Lung (tissue), 12 donors: ENCODE measurements around the gene LHB. TPM values are rescaled to one million over a fixed set of nuclear protein-coding genes. Genes with fewer than 3 reads are reported as not detected.
A peak's percentile ranks its signal among the peaks of the same experiment; 100 is the strongest.

Experiments
- ATAC-seq: fragments of 200-7000 bp; cut with Tn5 transposase; one replicate; pipeline ENCODE4 v1.9.1; 2020; ENCODE audit warnings: moderate number of reproducible peaks; ENCODE audit not compliant: insufficient read depth, low FRiP score
- DNase-seq, 3 donors: peaks; one replicate each; pipeline ENCODE4 v3.0.0-alpha.2; 2013 to 2017
- H3K27ac ChIP-seq, 2 donors: one replicate each; pipeline ENCODE4 v1.5.1; 2013; ENCODE audit warnings: mild to moderate bottlenecking in 2 of 2, moderate library complexity in 2 of 2, control low read depth in 1 of 2, inconsistent platforms in 1 of 2, low read depth in 1 of 2, low read length in 1 of 2
- H3K27me3 ChIP-seq, 3 donors: one replicate each; pipeline ENCODE4 v1.5.1; 2013; ENCODE audit warnings: low read length in 2 of 3; ENCODE audit not compliant: control insufficient read depth in 3 of 3, insufficient read depth in 3 of 3
- H3K36me3 ChIP-seq, 4 donors: one replicate each; pipeline ENCODE4 v1.5.1; 2013; ENCODE audit warnings: low read length in 4 of 4, mild to moderate bottlenecking in 1 of 4, moderate library complexity in 1 of 4; ENCODE audit not compliant: control insufficient read depth in 4 of 4, insufficient read depth in 4 of 4
- H3K4me1 ChIP-seq, 5 donors: one replicate each; pipeline ENCODE4 v1.5.1; 2013; ENCODE audit warnings: low read length in 5 of 5, mild to moderate bottlenecking in 2 of 5, moderate library complexity in 1 of 5; ENCODE audit not compliant: control insufficient read depth in 5 of 5, insufficient read depth in 5 of 5
- H3K4me3 ChIP-seq: one replicate; pipeline ENCODE4 v1.5.1; 2013; ENCODE audit warnings: mild to moderate bottlenecking, control low read depth, moderate library complexity
- H3K9ac ChIP-seq, 2 donors: one replicate each; pipeline ENCODE4 v1.5.1; 2013; ENCODE audit warnings: low read length in 2 of 2, control low read depth in 1 of 2; ENCODE audit not compliant: insufficient read depth in 1 of 2
- H3K9me3 ChIP-seq, 4 donors: one replicate each; pipeline ENCODE4 v1.5.1; 2013; ENCODE audit warnings: low read length in 3 of 4, mild to moderate bottlenecking in 1 of 4, moderate library complexity in 1 of 4; ENCODE audit not compliant: control insufficient read depth in 4 of 4, insufficient read depth in 3 of 4
- WGBS, 2 donors: extraction: QIAGEN DNeasy Blood & Tissue Kit; methylation state at CpG; one replicate each; pipeline ENCODE4 v1.1.7; 2013; 5-methylcytosine and 5-hydroxymethylcytosine counted together
- polyA plus RNA-seq, 2 donors: library from polyadenylated mRNA; stranded (reverse); fragments of 200-250 nt; gene quantifications; one replicate each; pipeline ENCODE4 v1.2.1, GENCODE V29; 2013
- total RNA-seq, 2 donors: library from RNA; depleted of rRNA in 1 of 2; stranded (reverse); fragments of >200 nt in 1 of 2; gene quantifications; one replicate each; pipeline ENCODE4 v1.2.1, GENCODE V29; 2014 to 2021
- TF ChIP-seq, protein P1 (sequence below): IDR thresholded peaks from 2 replicates; pipeline ENCODE4 v1.5.1; 2012; ENCODE audit warnings: mild to moderate bottlenecking; ENCODE audit errors: control extremely low read depth, extremely low read depth
- donor health status: control.
- donor health status: control.
- donor health status: Bipolar disorder and iron deficiency.
- donor health status: healthy.
- donor health status: DM: yes; HTN: yes; CAD: no.

LHB gene
- total and polyA plus RNA-seq, 4 donors, result 0.32 to 0.74 (median 0.67) TPM; not detected in 1

DNA sequence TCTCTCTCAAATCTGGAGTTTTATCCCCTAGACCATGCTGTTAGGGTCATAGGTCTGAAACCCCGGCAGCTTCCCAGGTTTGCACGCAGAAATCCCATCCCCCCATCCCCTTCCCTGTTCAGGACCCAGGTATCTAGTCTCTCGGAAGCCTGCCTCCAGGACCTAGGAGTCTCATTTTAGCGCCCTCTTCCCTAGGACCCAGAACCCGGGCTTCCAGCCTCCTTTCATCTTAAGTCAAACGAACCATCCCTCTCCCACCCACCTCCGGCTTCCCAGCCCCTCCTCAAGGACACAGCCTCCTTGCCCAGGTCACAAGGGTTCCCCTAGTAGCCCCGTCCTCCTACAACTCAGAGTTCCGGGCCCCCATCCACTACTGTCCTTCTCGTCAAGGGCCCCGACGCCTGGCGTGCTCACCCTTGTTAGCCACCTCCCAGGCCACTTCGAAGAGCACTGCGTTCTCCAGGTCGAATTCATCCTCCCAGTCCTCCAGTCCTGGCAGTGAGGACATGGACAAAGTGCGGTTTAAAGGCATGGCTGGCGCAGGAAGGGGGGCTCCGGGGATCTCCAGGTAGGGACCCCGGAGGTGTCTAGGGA, 24.2 kb downstream of the LHB start:
- peak overlapping the region; percentile 96 for H3K27ac ChIP-seq
- DNase-seq (peak in 1 of 3 donors; percentile 33), ATAC-seq (no peak)
- H3K9me3 ChIP-seq, result no peaks in the 10 kb centered on the region
- WGBS, 2 donors, result 0% methylated on average over 20 of the region's 20 CpGs
- H3K36me3 ChIP-seq, result peaks cover 0 to 17% (median 6%) of the 10 kb centered on the region in 4 donors
- H3K4me1 ChIP-seq, result peaks cover 4 to 22% (median 10%) of the 10 kb centered on the region in 5 donors
- H3K9ac ChIP-seq, result peak overlapping the region; percentile 85 to 89
- TF ChIP-seq, protein P1, sequence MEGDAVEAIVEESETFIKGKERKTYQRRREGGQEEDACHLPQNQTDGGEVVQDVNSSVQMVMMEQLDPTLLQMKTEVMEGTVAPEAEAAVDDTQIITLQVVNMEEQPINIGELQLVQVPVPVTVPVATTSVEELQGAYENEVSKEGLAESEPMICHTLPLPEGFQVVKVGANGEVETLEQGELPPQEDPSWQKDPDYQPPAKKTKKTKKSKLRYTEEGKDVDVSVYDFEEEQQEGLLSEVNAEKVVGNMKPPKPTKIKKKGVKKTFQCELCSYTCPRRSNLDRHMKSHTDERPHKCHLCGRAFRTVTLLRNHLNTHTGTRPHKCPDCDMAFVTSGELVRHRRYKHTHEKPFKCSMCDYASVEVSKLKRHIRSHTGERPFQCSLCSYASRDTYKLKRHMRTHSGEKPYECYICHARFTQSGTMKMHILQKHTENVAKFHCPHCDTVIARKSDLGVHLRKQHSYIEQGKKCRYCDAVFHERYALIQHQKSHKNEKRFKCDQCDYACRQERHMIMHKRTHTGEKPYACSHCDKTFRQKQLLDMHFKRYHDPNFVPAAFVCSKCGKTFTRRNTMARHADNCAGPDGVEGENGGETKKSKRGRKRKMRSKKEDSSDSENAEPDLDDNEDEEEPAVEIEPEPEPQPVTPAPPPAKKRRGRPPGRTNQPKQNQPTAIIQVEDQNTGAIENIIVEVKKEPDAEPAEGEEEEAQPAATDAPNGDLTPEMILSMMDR, result no peak
- H3K4me3 ChIP-seq, result peak overlapping the region; percentile 76
- no peaks in the 10 kb centered on the region for H3K27me3 ChIP-seq

- 28 to 43% methylated on average over 8 of the region's 8 CpGs for WGBS, 2 donors
- Histone ChIP-seq H3K27me3 (no peaks in the 10 kb centered on the region), H3K9ac (peak overlapping the region; percentile 85 to 89), H3K36me3 (peaks cover 0 to 21% (median 9%) of the 10 kb centered on the region in 4 donors), H3K27ac (peak overlapping the region; percentile 96), H3K4me3 (peak overlapping the region; percentile 76), H3K4me1 (peaks cover 4 to 22% (median 10%) of the 10 kb centered on the region in 5 donors), H3K9me3 (no peaks in the 10 kb centered on the region)
- TF ChIP-seq, protein P1, result no peak
- peak; percentile 22 for ATAC-seq
- DNase-seq, result peak; percentile 72 to 87 (median 84)
Measured at GRCh38 chr19:48991873-48992580, 24.9 kb downstream of the LHB start.

DNA sequence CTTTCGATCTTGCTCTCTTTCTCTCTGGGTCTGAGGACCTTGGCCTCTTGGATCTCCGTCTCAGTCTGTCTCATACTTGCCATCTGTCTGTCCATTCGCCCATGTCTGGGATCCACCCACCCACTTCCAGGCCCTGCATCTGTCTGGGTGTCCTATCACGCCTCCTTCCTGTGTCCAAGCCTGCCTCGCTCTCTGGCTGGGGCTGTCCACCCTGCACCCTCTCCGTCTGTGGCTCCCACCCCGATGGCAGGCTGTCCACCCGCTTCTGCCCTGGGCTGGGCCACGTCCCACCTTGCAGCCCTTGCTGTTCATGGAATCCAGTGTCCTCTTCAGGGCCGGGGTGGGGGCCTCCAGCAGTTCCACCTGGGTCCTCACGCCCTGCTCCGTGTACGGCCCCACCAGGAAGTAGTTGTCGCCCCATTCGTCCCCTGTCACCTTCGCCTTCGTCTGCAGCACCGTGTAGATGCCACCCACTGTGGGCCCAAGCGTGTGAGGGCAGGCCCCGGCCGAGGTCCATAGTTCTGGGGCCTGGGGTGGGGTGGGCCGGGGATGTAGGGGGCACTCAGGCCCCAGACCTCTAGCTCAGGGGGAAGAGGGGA, 25.8 kb downstream of the LHB start:
- TF ChIP-seq, protein P1, result no peak
- Histone ChIP-seq H3K9me3 (no peaks in the 10 kb centered on the region), H3K27ac (peak overlapping the region in 1 of 2 donors; percentile 96), H3K4me1 (peaks cover 4 to 22% (median 10%) of the 10 kb centered on the region in 5 donors), H3K27me3 (no peaks in the 10 kb centered on the region), H3K36me3 (peaks cover 0 to 25% (median 12%) of the 10 kb centered on the region in 4 donors), H3K4me3 (no peak overlapping the region), H3K9ac (no peak overlapping the region)
- WGBS, 2 donors, result 86 to 91% methylated on average over 22 of the region's 22 CpGs
- ATAC-seq (no peak), DNase-seq (no peak)
